ENCODE data around the gene SNX21. TPM values are rescaled to one million over a fixed set of nuclear protein-coding genes. Genes with fewer than 3 reads are reported as not detected.

The SNX21 gene
- total and polyA plus RNA-seq, 9 of the 15 experiments (the other 6 are each of a cell fraction or from before 2014, with no cell fraction given) = 0.10 to 1.2 (median 0.42) TPM

- intact Hi-C loops (cut with micrococcal nuclease) (no loop called here), in situ Hi-C loops (cut with MboI) (no loop called here)
- peaks cover 14 to 38% of the 10 kb centered on the region in 2 experiments; a peak in 4 of 5 replicates for H3K4me1 ChIP-seq (replicated peaks in 1 of 2; ENCODE audit: control insufficient read depth in 2 of 2, insufficient read depth in 2 of 2, low read length in 2 of 2)
- no peak overlapping the region for H2AFZ ChIP-seq (ENCODE audit: low read depth, low read length)
- H3K27ac ChIP-seq (ENCODE audit: extremely low read depth, low read depth, low read length) = no peak overlapping the region
- DNase-seq (ENCODE audit: extremely low read depth in 1 of 4, low spot score in 3 of 4) (no peak), FAIRE-seq (no peak), ATAC-seq (peak; percentile 46)
- peak overlapping the region in 1 of 2 experiments; percentile 56; a peak in 1 of 4 replicates for H3K9ac ChIP-seq (ENCODE audit: insufficient read depth in 1 of 2, low read depth in 2 of 2, low read length in 2 of 2)
- H3K4me3 ChIP-seq = no peak overlapping the region
- no peak overlapping the region for H3K4me2 ChIP-seq (ENCODE audit: insufficient read depth, low read length)
- WGBS (ENCODE audit: insufficient coverage, low coverage, missing lambda C conversion rate) = 35% methylated on average over 45 of the region's 57 CpGs
- ChIA-PET CTCF (ENCODE audit: low intra/inter-chr PET ratio) (interaction anchor here (0.5 kb wide), 1 partner anchor 63 kb away, joined by 3 read pairs; no protein-coding TSS in a partner anchor), POLR2A (interaction anchor here (0.7 kb wide), 1 partner anchor 11 kb away, joined by 3 read pairs; the partner anchor contains the start of gene UBE2C)
- no peaks in the 10 kb centered on the region for H3K36me3 ChIP-seq (ENCODE audit: control insufficient read depth, insufficient read depth, low read length)
- no peaks in the 10 kb centered on the region for H3K9me1 ChIP-seq (ENCODE audit: control insufficient read depth, insufficient read depth, low read length)
- no TSS peak for BruUV-seq (replicated peaks)
- H3K27me3 ChIP-seq (ENCODE audit: control insufficient read depth in 2 of 2, insufficient read depth in 2 of 2, low read length in 2 of 2) = peaks cover 0 to 4% of the 10 kb centered on the region in 2 experiments; a peak in 1 of 5 replicates
- no peaks in the 10 kb centered on the region for H3K9me3 ChIP-seq (replicated peaks; ENCODE audit: control insufficient read depth, insufficient read depth, low read depth, low read length)
- H3K79me2 ChIP-seq (ENCODE audit: control insufficient read depth, insufficient read depth, low read length) = no peaks in the 10 kb centered on the region
- H4K20me1 ChIP-seq (replicated peaks; ENCODE audit: control insufficient read depth, insufficient read depth, low read length) = no peaks in the 10 kb centered on the region
- no peak for TF ChIP-seq GTF2F1 (IDR thresholded peaks at IDR 0.05; ENCODE audit: low read depth, low read length)
- TF ChIP-seq ZBTB17 (CRISPR knock-in tag; IDR thresholded peaks at IDR 0.05) = no peak
- TF ChIP-seq PCBP1 (IDR thresholded peaks at IDR 0.05; ENCODE audit: low read depth, low read length, poor library complexity, severe bottlenecking) = peak; percentile 64
- no peak for TF ChIP-seq DDX20 (tag; IDR thresholded peaks at IDR 0.05; ENCODE audit: low read depth)
- TF ChIP-seq ZNF280B (CRISPR knock-in tag; IDR thresholded peaks at IDR 0.05) = no peak
- TF ChIP-seq NEUROD1 (IDR thresholded peaks at IDR 0.05; ENCODE audit: borderline replicate concordance, low read depth, low read length, partially characterized antibody) = no peak
- peak; percentile 34 to 48 (median 48); a peak in 5 of 6 replicates for TF ChIP-seq CTCF (IDR thresholded peaks at IDR 0.05 in 2 of 3, conservative IDR thresholded peaks at IDR 0.05 in 1 of 3; ENCODE audit: insufficient read depth in 2 of 3, low read depth in 1 of 3, low read length in 3 of 3)
- TF ChIP-seq USF1 (CRISPR knock-in tag; IDR thresholded peaks at IDR 0.05) = peak; percentile 57
- no peak for TF ChIP-seq ZC3H8 (IDR thresholded peaks at IDR 0.05)
- TF ChIP-seq BHLHE40 (IDR thresholded peaks at IDR 0.05; ENCODE audit: low read length) = peak; percentile 43; the same call in 1 of the 2 replicates
Observed at GRCh38 chr20:45823949-45824835, 9.4 kb upstream of the SNX21 start.
